Pons (tissue), 1 donor: Measurements from ENCODE around the gene METTL25.

Source experiments
- DNase-seq: peaks from one replicate; pipeline ENCODE4 v3.0.0-alpha.2; 2016; ENCODE audit warnings: low spot score

The METTL25 gene

DNA sequence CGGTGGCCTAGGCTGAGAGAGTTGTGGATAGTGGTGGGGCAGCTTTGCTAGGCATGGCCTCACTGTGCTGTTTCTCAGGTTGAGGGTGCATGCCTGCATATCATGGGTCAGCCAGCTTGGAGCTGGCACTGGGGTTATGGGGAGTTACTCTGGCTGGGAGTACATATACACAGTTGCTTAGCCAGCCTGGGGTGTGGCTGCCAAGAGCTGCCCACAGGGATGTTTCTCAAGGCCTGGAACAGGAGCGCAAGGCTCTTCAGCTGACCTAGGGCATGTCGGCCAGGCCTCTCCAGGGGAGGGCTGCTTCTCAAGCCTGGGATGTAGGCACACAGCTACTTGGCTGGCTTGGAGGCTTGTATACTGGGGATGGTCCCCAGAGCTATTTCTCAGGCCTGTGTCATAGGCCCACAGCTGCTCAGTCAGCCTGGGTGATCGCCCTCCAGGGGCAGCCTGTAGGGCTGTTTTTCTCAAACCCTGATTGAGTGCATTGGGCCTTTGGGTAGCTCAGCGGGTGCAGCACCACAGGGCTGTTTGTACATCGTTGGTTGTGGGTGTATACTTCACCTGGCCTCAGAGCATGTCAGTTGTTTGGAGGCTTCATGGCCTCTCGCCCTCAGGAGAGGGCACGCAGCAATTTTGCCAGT lies 114.9 kb downstream of the METTL25 start:
- DNase-seq = no peak

DNA sequence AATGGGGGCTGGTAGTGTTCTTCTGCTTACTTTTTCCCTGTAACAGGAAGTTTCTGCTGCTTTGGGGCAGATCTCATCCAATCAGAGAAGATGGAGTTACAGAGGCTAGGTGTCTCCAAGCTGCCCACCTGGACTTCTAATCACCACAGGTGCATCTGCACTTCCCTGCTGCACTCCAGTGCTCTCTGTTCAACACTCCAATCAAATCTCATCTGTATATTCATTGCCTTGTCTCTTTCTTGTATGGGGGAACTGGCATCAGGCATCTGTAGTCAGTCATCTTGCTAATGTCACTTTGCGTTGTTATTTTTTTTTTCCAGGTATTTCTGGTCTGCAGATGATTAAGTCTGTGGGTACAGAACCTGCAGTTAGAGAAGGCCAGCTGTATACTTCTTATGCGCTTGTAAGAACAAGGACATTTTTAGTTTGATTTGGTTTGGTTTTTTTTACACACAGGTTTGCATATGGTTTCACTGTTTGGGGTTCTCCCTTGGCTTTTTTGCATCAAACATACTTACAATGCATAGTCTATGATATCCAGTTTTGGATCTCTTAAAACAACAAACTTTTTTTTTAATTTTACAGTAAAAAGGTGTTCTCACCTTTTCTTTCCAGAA lies 116.0 kb downstream of the METTL25 start:
- DNase-seq = no peak

DNA sequence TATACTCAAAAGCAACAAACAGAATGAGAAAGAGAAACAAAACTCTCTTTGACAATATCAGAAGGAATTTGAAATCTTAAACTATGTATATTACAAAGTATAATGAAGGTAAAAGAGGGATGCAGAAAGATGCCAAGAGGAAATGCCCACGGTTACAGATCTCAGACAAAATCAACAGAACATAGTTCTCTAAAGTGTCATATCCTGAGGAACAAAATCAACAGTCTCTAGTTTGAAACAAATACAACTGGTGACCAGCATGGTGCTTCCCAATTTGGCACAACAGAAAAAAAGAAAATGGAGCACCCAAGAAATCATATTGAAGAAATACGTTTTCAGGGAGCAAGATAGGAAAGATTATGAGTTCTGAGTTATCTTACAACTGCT lies 116.5 kb downstream of the METTL25 start:
- DNase-seq = no peak

DNA sequence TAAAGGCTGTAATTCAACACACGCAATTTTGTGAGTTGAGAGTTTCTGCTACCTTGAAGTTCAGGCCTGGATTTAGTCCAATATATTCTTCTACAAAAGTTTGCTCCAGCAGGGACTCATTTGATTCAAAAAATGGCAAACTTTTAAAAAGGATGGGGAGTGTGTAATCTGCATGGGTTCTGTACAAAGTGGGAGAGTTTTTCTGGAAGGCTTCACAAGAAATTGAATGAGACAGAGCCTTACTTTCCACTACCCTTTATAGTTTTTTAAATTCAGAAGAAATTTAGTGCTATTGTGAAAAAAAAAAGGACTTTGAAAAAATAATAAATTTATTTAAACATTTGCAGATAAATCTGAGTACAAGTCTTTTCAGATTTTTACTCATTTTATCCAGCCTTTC lies 116.9 kb downstream of the METTL25 start:
- no peak for DNase-seq

DNA sequence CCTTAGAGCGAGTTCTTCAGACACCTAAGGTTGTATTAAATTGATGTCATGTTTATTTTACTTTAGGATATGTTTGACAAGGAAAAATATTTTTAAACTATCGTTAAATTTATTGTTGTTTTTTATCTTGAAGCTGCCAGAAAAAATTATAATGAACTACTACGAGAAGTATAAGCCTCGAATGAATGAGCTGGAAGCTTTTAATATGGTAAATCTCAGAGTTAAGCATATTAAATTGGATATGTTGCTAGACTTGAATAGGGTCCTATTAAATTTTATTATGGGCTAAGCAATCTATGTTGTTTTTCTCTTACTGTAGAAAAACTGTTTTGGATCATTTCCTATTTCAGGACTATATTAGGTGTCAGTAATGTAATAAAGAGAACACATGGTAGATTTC lies 118.2 kb downstream of the METTL25 start:
- no peak for DNase-seq

DNA sequence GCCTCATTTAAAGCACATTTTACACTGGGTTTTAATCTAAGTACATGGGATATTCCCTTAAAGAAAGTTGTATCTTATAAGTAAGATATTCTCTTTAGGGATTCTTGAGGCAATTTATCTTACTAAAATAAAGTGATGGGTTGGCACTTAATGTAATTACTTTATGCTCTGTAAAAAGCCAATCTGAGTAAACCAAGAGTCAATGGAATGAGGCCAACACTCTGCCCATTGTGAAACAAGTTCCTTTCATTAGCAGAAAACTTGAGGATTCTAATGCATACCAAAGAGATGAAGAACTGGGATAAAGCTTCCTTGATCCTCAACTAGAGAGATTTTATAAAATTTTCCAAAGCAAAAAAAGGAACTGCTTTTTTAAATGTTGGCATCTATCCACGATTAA lies 121.2 kb downstream of the METTL25 start:
- peak; percentile 4 for DNase-seq

DNA sequence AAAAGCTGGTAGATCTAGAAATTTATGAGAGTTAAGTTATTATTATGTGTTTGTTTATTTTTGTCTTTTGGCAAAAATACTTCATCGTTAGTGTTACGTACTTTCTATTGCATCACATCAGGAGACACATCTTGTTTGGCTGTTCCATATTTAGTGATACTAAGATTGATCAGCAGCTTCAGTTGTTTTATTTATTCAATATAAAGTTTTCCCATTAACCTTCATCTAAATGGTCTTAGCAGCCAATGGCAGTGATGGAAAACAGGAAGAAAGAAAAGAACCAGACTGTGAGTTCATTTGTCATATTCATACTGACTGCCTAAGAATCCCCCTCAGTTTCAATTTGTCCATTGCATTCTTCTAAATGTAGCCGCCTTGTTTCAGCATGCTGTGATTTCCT lies 122.3 kb downstream of the METTL25 start:
- no peak for DNase-seq

DNA sequence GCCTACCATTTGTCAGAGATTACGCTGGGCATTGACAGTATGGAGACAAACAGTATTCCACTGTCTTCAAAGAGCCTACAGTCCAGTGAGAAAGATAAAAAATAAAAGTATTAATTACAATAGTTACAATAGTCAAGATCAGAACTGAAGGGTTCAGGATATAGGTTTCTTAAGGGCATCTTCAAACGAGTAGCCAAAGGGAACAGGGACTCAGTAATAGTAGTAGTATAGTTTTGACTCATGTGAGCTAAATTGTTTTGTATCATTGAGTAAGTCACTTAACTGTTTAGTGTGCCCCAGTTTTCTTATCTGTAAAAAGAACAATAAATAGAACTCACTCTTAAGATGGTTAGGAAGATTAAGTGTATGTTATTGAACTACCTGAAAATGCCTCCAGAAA lies 123.6 kb downstream of the METTL25 start:
- no peak for DNase-seq

DNA sequence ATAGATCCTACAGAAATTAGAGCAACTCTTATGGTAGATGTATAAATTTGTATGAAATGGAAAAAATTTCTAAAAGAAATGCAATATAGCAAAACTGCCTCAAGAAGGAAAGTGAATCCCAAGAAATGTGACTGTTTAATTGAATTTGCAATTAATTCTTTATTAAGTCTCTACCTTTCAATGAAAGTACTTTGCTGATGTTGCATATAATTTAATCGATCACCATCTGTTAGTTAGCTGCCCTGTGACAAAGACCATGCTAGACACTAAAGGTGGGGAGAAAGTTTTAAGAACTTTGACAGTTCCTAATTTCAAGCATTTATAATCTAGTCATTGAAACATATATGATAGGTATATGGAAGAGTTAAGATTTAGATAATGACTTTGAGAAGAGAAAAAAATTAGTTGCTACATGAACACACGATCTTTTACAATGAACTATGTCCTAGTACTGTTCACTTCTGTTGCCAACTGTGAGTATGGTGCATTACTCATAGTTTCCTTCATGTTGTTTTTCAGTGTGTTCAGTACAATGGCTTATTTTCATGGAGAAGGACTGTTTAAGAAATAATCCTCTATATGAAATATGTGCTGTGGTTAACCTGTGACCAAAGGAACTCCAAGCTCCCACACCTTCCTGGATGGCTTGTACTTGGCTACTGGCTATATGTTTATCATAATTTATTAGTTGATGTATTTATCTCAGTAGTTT lies 128.4 kb downstream of the METTL25 start:
- no peak for DNase-seq

DNA sequence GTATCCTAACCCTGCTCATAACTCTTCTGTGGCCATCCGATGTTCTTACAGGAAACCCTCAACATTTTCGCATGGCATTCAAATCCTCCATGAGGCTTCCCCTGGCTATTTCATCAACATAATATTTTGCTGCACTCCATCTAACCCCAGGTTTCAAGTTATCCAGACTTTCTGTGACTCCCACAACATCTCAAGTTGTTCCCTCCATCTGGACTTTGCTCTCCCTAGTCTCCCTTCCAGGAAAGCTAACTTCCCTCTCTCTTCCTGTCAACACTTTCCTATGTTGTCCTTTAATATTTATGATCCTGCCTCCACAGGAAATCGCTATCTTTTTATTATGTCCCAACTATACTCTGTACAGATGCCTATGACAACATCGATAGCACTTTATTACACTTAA lies 146.1 kb downstream of the METTL25 start:
- DNase-seq = no peak

DNA sequence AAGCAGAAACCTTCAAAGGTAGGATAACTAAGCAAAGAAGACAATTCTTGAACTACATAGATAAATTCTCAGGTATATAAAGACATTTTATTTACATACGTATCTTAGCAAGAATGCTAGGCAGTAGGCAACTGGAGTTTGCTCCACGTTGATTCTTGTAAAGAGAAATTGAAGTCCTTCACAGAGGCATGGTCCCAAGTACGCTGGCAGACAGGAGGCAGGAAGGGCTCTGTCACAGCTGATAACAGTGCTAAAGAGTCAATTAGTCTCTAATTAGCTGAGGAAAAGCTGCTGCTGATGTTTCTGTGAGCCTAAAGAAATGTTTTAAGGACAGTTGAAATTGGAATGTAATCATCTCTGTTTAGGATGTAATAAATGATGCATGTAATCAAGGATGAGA lies 146.8 kb downstream of the METTL25 start:
- DNase-seq = no peak

DNA sequence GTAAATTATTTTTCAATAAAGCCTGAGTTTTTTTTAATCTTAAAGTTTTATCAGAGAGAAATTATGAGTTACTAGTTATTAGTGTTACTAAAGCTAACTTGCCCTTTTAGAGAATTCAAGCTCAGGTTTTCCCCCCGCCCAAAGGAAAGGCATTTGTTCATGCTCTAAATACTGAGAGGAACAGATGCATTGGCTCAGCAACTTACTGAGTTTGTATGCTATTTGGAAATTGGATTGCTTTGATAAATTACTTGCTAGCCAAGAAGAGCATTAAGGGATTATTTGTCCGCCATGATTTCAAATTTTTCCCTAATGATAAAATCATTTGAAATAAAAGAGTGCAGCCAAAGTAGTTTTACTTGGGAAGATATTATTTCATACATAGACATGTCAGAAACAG lies 149.4 kb downstream of the METTL25 start:
- no peak for DNase-seq

DNA sequence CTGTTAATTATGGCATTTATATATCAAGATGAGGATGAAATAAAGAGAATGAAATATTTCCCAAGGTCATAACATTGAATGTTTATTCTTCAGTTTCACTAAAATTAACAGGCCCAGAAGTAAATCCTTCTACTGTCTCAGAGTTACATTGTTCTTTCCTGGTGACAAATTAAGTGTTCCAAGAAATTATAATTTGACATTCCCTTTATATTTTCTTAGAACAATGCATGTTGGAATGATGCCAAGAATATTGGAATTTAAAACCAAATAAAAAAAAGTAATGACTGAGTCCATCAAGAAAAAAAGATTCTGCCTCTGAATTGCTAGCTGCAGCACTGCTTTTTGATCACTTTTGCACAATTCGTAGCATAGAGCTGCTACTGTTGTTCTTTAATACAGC lies 152.1 kb downstream of the METTL25 start:
- DNase-seq = no peak

DNA sequence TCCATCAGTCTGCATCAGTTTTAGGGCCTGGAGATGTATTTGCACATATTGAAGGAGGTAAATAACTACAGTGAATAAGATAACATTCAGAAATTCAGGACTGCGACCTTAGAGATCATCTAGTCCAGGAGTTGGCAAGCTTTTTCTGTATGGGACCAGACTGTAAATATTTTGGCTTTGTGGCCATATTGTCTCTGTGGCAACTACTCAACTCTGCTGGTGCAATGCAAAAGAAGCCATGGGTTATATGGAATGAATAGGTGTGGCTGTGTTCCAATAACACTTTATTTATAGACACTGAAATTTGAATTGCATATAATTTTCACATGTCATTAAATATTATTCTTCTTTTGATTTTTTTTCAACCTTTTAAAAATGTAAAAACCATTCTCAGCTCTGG lies 156.6 kb downstream of the METTL25 start:
- DNase-seq = no peak

DNA sequence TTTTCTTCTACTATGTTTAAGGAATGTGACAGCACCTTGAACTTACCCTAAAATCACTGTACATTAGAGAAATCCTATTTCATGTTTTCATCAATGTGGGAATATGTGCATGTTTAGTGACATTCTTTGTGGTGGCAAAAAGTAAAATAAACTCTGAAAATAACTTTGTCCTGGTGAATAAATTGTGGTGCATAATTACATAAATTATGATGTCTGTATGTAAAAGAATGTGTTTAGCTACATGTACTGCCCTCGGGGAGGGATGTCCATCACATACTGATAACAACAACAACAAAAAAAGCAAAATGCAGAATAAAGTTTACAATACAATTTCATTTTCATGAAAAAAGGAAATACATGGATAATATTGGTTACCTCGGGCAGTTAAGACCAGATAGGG lies 157.3 kb downstream of the METTL25 start:
- no peak for DNase-seq

DNA sequence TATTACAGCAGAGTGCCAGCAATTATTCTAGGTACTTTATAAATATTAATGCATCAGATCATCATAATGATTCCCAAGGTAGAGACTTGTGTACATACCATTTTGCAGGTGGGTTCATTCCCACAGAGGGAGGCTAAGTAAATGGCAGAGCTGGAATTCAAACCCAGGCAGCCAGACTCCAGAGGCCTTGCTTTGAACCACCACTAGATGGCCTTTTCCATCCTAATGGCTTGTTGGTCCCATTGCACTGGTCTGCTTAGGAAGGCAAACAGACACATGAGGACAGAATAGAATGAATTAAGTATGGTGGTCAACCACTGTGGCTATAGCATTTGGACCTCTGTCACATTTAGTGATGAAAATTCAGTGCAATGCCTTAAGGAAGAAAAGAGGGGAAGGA lies 158.7 kb downstream of the METTL25 start:
- no peak for DNase-seq

DNA sequence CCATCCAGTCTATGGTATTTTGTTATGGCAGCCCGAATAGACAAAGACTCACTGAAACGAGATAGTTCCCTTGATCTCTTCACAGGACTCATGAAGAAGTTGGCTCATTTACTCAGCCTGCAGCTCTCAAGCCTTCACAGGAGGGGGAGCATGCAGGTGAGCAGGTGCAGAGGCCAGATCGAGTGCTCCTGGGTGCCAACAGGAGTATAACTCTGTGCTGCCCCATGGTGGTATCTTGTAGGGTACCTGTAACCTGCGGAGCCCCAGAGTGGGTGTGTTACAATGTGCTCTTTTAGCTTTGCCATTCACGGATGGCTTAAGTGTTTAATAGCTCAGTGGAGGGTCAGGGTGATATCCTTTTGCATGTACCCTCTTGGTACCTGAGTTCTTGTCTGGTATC lies 159.5 kb downstream of the METTL25 start:
- no peak for DNase-seq

DNA sequence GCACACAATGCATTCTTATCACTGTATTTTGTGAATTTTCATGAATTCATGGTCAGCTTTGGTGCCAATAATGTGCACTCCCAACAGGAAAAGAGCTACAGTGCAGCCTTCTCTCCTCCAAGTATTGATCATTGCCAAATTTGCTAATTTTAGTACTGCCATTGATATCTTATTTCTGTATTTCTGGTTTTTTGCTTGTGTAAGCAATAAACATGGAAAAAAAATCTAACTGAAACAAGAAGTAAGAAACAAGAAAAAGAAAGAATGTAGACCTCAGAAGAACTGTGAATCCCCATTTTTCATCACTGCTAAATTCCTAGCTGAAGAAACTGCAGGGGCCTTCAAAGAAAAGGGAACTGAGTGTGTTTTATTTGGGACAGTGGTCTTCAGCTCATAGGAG lies 161.2 kb downstream of the METTL25 start:
- DNase-seq = no peak

DNA sequence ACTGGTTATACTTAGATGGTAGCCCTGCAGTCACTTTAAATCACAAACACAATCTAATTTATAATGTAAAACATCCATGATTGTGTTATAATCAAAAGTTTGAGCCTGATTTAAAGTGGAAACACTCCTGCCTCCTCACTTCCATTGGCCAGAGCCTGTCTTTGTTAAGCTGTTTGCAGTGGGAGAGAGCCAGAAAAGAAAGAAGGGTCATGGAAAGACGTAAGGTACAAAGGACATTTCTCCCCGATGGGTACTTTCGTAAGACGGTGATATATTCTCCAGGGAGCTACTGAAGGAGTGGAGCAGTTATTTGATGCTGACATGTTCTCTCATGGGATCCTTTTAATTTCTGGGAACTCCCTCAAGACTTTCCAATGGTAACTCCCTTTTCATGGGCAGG lies 164.0 kb downstream of the METTL25 start:
- DNase-seq = no peak

DNA sequence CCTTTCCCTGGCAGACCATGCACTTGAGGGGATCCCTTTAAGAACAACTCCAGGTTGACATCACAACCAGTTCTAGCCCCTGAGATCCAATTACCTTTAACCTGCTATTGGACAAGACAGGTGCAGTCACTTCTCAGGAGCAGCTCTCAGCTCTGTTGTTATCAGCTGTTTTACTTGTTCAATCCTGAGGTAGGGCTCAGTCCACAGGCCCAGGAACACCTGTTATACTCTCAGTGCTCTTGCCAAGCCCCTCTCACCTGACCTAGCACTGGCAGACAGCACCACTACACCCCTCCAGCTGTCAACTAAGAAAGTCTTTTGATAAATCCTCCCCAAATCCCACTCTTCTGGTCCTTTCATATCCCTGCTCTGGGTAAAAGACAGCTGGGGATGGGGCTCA lies 164.4 kb downstream of the METTL25 start:
- no peak for DNase-seq

DNA sequence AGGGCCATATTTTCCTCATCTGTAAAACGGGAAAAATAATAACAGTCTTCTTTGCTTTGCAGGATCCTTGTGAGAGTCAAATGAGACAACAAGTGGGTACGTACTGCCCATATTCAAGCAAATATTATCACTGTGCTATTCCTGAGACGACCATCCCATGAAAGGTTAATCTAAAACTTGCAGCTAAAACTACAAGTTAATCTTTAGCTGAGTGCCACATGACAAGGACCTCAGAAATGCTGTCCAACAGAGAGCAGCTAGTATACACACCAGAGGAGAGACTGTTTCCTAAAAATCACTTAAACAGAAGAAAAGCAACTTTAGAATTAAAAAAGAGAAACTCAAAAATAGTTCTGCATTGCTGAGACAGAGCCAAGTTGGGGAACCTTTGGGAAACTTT lies 165.7 kb downstream of the METTL25 start:
- peak; percentile 37 for DNase-seq

DNA sequence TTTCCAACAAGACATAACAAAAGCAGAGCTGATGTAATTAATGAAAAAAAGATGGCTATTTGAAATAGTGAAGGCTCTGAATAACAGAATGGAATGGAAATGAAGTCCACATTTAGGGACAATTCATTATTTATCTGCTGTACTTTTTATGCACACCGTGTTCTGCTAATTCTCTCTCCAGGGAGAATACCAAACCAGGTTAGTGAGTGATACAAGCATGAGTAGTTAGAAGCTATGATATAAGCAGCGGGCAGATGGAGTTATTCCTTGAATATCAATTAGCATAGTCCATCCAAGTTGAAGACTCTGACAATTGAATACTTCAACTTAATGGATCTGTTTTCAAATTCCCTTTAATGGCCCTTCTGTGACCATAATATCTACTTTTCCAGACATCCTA lies 166.3 kb downstream of the METTL25 start:
- DNase-seq = peak; percentile 59

DNA sequence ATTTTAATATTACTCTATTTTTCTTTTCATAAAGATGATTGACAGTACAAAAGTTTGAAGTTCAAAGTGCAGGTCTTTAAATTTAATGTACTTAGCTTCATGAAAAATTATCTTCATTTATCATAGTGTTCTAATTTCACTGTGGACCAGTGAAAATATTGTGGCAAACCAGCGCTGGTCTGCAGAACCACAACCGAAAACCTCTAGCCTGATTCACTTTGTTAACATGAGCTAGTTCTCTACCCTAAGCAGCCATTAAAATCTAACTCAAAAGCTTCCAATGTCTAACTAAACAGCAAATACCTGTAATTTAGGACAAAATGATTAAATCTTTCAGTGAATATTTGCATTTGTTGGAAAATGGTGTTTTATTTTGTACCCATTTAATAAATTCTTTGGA lies 167.3 kb downstream of the METTL25 start:
- DNase-seq = peak; percentile 15
